ENCODE data around the gene RNU1-1. TPM values are rescaled to one million over a fixed set of nuclear protein-coding genes. Genes with fewer than 3 reads are reported as not detected.
"Not testable (repeated sequence)": the region's sequence is repeated elsewhere in the genome, so short reads cannot be mapped to it uniquely, and the experiment has no call there.

The RNU1-1 gene
- polyA plus RNA-seq: not detected

GRCh38 chr1:16514107-16515055 lies at the start of gene RNU1-1:
TSS of gene RNU1-1 (minus strand) at chr1:16514285.
- not testable (repeated sequence) for H3K9me3 ChIP-seq (ENCODE audit: control insufficient read depth in 2 of 2, insufficient read depth in 1 of 2, low read depth in 1 of 2, low read length in 1 of 2); H3K27me3 ChIP-seq (ENCODE audit: control insufficient read depth in 1 of 2, insufficient read depth in 2 of 2, low read length in 2 of 2); H3K4me1 ChIP-seq (ENCODE audit: control insufficient read depth in 2 of 2, insufficient read depth in 2 of 2, low read length in 1 of 2); H3K36me3 ChIP-seq (ENCODE audit: control insufficient read depth in 2 of 2, insufficient read depth in 2 of 2, low read length in 1 of 2); H3K4me3 ChIP-seq (ENCODE audit: low read depth in 1 of 2, low read length in 2 of 2)
- peak within 1 kb of the TSS; percentile 82 to 83 for H3K27ac ChIP-seq (ENCODE audit: low read depth in 2 of 2, low read length in 1 of 2)
- 2 to 3% methylated on average over 24 to 37 of the region's 40 CpGs for WGBS, 2 donors

- H3K4me1 ChIP-seq (ENCODE audit: control insufficient read depth in 2 of 2, insufficient read depth in 2 of 2, low read length in 1 of 2); H3K9me3 ChIP-seq (ENCODE audit: control insufficient read depth in 2 of 2, insufficient read depth in 1 of 2, low read depth in 1 of 2, low read length in 1 of 2); H3K4me3 ChIP-seq (ENCODE audit: low read depth in 1 of 2, low read length in 2 of 2); H3K27me3 ChIP-seq (ENCODE audit: control insufficient read depth in 1 of 2, insufficient read depth in 2 of 2, low read length in 2 of 2); H3K36me3 ChIP-seq (ENCODE audit: control insufficient read depth in 2 of 2, insufficient read depth in 2 of 2, low read length in 1 of 2): not testable (repeated sequence)
- 38 to 54% methylated on average over 2 to 3 of the region's 4 CpGs for WGBS, 2 donors
- H3K27ac ChIP-seq (ENCODE audit: low read depth in 2 of 2, low read length in 1 of 2): peak overlapping the region in 1 of 2 donors; percentile 31
Measured at GRCh38 chr1:16561035-16561434, 47.0 kb upstream of the RNU1-1 start.

GRCh38 chr1:16560498-16560897 lies 46.4 kb upstream of the RNU1-1 start:
- not testable (repeated sequence) for H3K9me3 ChIP-seq (ENCODE audit: control insufficient read depth in 2 of 2, insufficient read depth in 1 of 2, low read depth in 1 of 2, low read length in 1 of 2); H3K4me1 ChIP-seq (ENCODE audit: control insufficient read depth in 2 of 2, insufficient read depth in 2 of 2, low read length in 1 of 2); H3K4me3 ChIP-seq (ENCODE audit: low read depth in 1 of 2, low read length in 2 of 2); H3K27ac ChIP-seq (ENCODE audit: low read depth in 2 of 2, low read length in 1 of 2); H3K36me3 ChIP-seq (ENCODE audit: control insufficient read depth in 2 of 2, insufficient read depth in 2 of 2, low read length in 1 of 2); H3K27me3 ChIP-seq (ENCODE audit: control insufficient read depth in 1 of 2, insufficient read depth in 2 of 2, low read length in 2 of 2)
- 46 to 68% methylated on average over 3 to 4 of the region's 6 CpGs for WGBS, 2 donors

- H3K4me3 ChIP-seq (ENCODE audit: low read depth in 1 of 2, low read length in 2 of 2); H3K27me3 ChIP-seq (ENCODE audit: control insufficient read depth in 1 of 2, insufficient read depth in 2 of 2, low read length in 2 of 2); H3K27ac ChIP-seq (ENCODE audit: low read depth in 2 of 2, low read length in 1 of 2); H3K9me3 ChIP-seq (ENCODE audit: control insufficient read depth in 2 of 2, insufficient read depth in 1 of 2, low read depth in 1 of 2, low read length in 1 of 2); H3K4me1 ChIP-seq (ENCODE audit: control insufficient read depth in 2 of 2, insufficient read depth in 2 of 2, low read length in 1 of 2); H3K36me3 ChIP-seq (ENCODE audit: control insufficient read depth in 2 of 2, insufficient read depth in 2 of 2, low read length in 1 of 2): not testable (repeated sequence)
- WGBS, 2 donors: no CpG with 5 or more reads among the region's 5 CpGs
Measured at GRCh38 chr1:16559688-16560087, 45.6 kb upstream of the RNU1-1 start.

DNA sequence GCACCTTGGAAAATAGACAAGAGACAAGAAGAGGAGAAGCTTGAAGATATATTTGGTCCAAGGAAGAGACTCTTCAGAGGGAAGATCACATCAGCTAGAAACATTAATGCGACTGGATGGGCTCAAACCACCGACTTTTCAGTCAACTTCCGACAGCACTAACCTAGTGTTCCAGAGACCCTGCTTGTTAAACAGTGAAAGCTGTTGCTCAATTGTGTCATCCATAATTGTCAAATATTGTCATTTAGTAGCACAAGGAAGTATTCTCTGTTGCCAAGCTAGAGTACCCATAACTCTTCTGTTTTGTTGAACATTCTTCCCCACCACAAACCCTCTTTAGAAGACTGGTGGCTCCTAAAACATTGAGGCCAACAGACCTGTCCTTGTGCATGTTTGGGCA lies 42.9 kb upstream of the RNU1-1 start:
- 86 to 97% methylated on average over 3 of the region's 3 CpGs for WGBS, 2 donors
- not testable (repeated sequence) for H3K36me3 ChIP-seq (ENCODE audit: control insufficient read depth in 2 of 2, insufficient read depth in 2 of 2, low read length in 1 of 2); H3K4me3 ChIP-seq (ENCODE audit: low read depth in 1 of 2, low read length in 2 of 2); H3K27me3 ChIP-seq (ENCODE audit: control insufficient read depth in 1 of 2, insufficient read depth in 2 of 2, low read length in 2 of 2); H3K27ac ChIP-seq (ENCODE audit: low read depth in 2 of 2, low read length in 1 of 2); H3K9me3 ChIP-seq (ENCODE audit: control insufficient read depth in 2 of 2, insufficient read depth in 1 of 2, low read depth in 1 of 2, low read length in 1 of 2); H3K4me1 ChIP-seq (ENCODE audit: control insufficient read depth in 2 of 2, insufficient read depth in 2 of 2, low read length in 1 of 2)

GRCh38 chr1:16553244-16553643 lies 39.2 kb upstream of the RNU1-1 start:
- not testable (repeated sequence) for H3K4me1 ChIP-seq (ENCODE audit: control insufficient read depth in 2 of 2, insufficient read depth in 2 of 2, low read length in 1 of 2); H3K27ac ChIP-seq (ENCODE audit: low read depth in 2 of 2, low read length in 1 of 2); H3K4me3 ChIP-seq (ENCODE audit: low read depth in 1 of 2, low read length in 2 of 2); H3K9me3 ChIP-seq (ENCODE audit: control insufficient read depth in 2 of 2, insufficient read depth in 1 of 2, low read depth in 1 of 2, low read length in 1 of 2); H3K36me3 ChIP-seq (ENCODE audit: control insufficient read depth in 2 of 2, insufficient read depth in 2 of 2, low read length in 1 of 2); H3K27me3 ChIP-seq (ENCODE audit: control insufficient read depth in 1 of 2, insufficient read depth in 2 of 2, low read length in 2 of 2)
- 92 to 93% methylated on average over 9 to 10 of the region's 11 CpGs for WGBS, 2 donors

GRCh38 chr1:16550212-16550918 lies 36.3 kb upstream of the RNU1-1 start:
- H3K4me3 ChIP-seq (ENCODE audit: low read depth in 1 of 2, low read length in 2 of 2): not testable (repeated sequence)

GRCh38 chr1:16549545-16549944 lies 35.5 kb upstream of the RNU1-1 start:
- not testable (repeated sequence) for H3K36me3 ChIP-seq (ENCODE audit: control insufficient read depth in 2 of 2, insufficient read depth in 2 of 2, low read length in 1 of 2); H3K9me3 ChIP-seq (ENCODE audit: control insufficient read depth in 2 of 2, insufficient read depth in 1 of 2, low read depth in 1 of 2, low read length in 1 of 2); H3K4me3 ChIP-seq (ENCODE audit: low read depth in 1 of 2, low read length in 2 of 2); H3K4me1 ChIP-seq (ENCODE audit: control insufficient read depth in 2 of 2, insufficient read depth in 2 of 2, low read length in 1 of 2); H3K27me3 ChIP-seq (ENCODE audit: control insufficient read depth in 1 of 2, insufficient read depth in 2 of 2, low read length in 2 of 2); H3K27ac ChIP-seq (ENCODE audit: low read depth in 2 of 2, low read length in 1 of 2)
- 41 to 49% methylated on average over 1 of the region's 1 CpG for WGBS, 2 donors

More at GRCh38 chr1:16550212-16550918, 36.3 kb upstream of the RNU1-1 start:
- not testable (repeated sequence) for H3K36me3 ChIP-seq (ENCODE audit: control insufficient read depth in 2 of 2, insufficient read depth in 2 of 2, low read length in 1 of 2); H3K27me3 ChIP-seq (ENCODE audit: control insufficient read depth in 1 of 2, insufficient read depth in 2 of 2, low read length in 2 of 2); H3K4me1 ChIP-seq (ENCODE audit: control insufficient read depth in 2 of 2, insufficient read depth in 2 of 2, low read length in 1 of 2); H3K27ac ChIP-seq (ENCODE audit: low read depth in 2 of 2, low read length in 1 of 2); H3K9me3 ChIP-seq (ENCODE audit: control insufficient read depth in 2 of 2, insufficient read depth in 1 of 2, low read depth in 1 of 2, low read length in 1 of 2)
- WGBS, 2 donors: 65 to 68% methylated on average over 1 of the region's 1 CpG

- not testable (repeated sequence) for H3K9me3 ChIP-seq (ENCODE audit: control insufficient read depth in 2 of 2, insufficient read depth in 1 of 2, low read depth in 1 of 2, low read length in 1 of 2); H3K27me3 ChIP-seq (ENCODE audit: control insufficient read depth in 1 of 2, insufficient read depth in 2 of 2, low read length in 2 of 2); H3K4me1 ChIP-seq (ENCODE audit: control insufficient read depth in 2 of 2, insufficient read depth in 2 of 2, low read length in 1 of 2); H3K36me3 ChIP-seq (ENCODE audit: control insufficient read depth in 2 of 2, insufficient read depth in 2 of 2, low read length in 1 of 2); H3K4me3 ChIP-seq (ENCODE audit: low read depth in 1 of 2, low read length in 2 of 2); H3K27ac ChIP-seq (ENCODE audit: low read depth in 2 of 2, low read length in 1 of 2)
- WGBS, 2 donors: 48 to 74% methylated on average over 6 to 25 of the region's 41 CpGs
Measured at GRCh38 chr1:16547502-16548241, 33.6 kb upstream of the RNU1-1 start.

Measured in esophagus (tissue), 2 donors.